Measurements from ENCODE around the gene DGCR6L.
"Not testable (repeated sequence)": the region's sequence is repeated elsewhere in the genome, so short reads cannot be mapped to it uniquely, and the experiment has no call there.

GRCh38 chr22:20361752-20362229 is 41.9 kb upstream of the DGCR6L start:
- TF ChIP-seq, protein P1, sequence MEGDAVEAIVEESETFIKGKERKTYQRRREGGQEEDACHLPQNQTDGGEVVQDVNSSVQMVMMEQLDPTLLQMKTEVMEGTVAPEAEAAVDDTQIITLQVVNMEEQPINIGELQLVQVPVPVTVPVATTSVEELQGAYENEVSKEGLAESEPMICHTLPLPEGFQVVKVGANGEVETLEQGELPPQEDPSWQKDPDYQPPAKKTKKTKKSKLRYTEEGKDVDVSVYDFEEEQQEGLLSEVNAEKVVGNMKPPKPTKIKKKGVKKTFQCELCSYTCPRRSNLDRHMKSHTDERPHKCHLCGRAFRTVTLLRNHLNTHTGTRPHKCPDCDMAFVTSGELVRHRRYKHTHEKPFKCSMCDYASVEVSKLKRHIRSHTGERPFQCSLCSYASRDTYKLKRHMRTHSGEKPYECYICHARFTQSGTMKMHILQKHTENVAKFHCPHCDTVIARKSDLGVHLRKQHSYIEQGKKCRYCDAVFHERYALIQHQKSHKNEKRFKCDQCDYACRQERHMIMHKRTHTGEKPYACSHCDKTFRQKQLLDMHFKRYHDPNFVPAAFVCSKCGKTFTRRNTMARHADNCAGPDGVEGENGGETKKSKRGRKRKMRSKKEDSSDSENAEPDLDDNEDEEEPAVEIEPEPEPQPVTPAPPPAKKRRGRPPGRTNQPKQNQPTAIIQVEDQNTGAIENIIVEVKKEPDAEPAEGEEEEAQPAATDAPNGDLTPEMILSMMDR (conservative IDR thresholded peaks at IDR 0.05): not testable (repeated sequence)
- TF ChIP-seq ZFX (IDR thresholded peaks at IDR 0.05): not testable (repeated sequence)
